Hematopoietic multipotent progenitor cell treated with erythropoietin and hydrocortisone succinate and interleukin-3 and kit ligand, for 8 days (in vitro differentiated cells): ENCODE results near the gene FADS3.

ENCODE experiments used
- DNase-seq: peaks from one replicate; pipeline ENCODE4 v3.0.0-alpha.2; 2015

The FADS3 gene

GRCh38 chr11:61891331-61892084 lies at the start of gene FADS3:
Gene FADS3 (minus strand): TSS chr11:61891545. CDS start chr11:61891381, 164 bp downstream.
- peak; percentile 76 for DNase-seq

GRCh38 chr11:61940466-61940865 lies 49.1 kb upstream of the FADS3 start:
- DNase-seq = no peak

- no peak for DNase-seq
Measured at GRCh38 chr11:61935861-61936260, 44.5 kb upstream of the FADS3 start.

- no peak for DNase-seq
Measured at GRCh38 chr11:61930933-61931332, 39.6 kb upstream of the FADS3 start.

- no peak for DNase-seq
Measured at GRCh38 chr11:61928606-61929005, 37.3 kb upstream of the FADS3 start.

GRCh38 chr11:61927501-61927900 lies 36.2 kb upstream of the FADS3 start:
- no peak for DNase-seq

- no peak for DNase-seq
Measured at GRCh38 chr11:61926235-61926634, 34.9 kb upstream of the FADS3 start.

- no peak for DNase-seq
Measured at GRCh38 chr11:61925736-61926135, 34.4 kb upstream of the FADS3 start.

GRCh38 chr11:61924064-61924455 lies 32.7 kb upstream of the FADS3 start:
- no peak for DNase-seq

- DNase-seq = peak; percentile 91
Measured at GRCh38 chr11:61923166-61924063, 32.1 kb upstream of the FADS3 start.

GRCh38 chr11:61922539-61922938 lies 31.2 kb upstream of the FADS3 start:
- DNase-seq = peak; percentile 82

GRCh38 chr11:61921446-61921845 lies 30.1 kb upstream of the FADS3 start:
- no peak for DNase-seq

- peak; percentile 94 for DNase-seq
Measured at GRCh38 chr11:61919705-61920631, 28.6 kb upstream of the FADS3 start.

- DNase-seq = peak; percentile 72
Measured at GRCh38 chr11:61918938-61919704, 27.8 kb upstream of the FADS3 start.

GRCh38 chr11:61918251-61918937 lies 27.0 kb upstream of the FADS3 start:
- no peak for DNase-seq

GRCh38 chr11:61917334-61918109 lies 26.2 kb upstream of the FADS3 start, which contains the start of gene RAB3IL1:
Gene RAB3IL1 (minus strand): TSS chr11:61917566. CDS start chr11:61917367, 199 bp downstream.
- peak; percentile 53 for DNase-seq

GRCh38 chr11:61916737-61917333 lies 25.5 kb upstream of the FADS3 start:
- no peak for DNase-seq

GRCh38 chr11:61914471-61915171 lies 23.3 kb upstream of the FADS3 start:
- DNase-seq = no peak

GRCh38 chr11:61913699-61914395 lies 22.5 kb upstream of the FADS3 start:
- no peak for DNase-seq
